ENCODE measurements around the gene CUL9.

CUL9 gene

GRCh38 chr6:43253401-43253800 is 71.4 kb downstream of the CUL9 start:
- Histone ChIP-seq H3K9me3 (ENCODE audit: low read length) (no peaks in the 10 kb centered on the region), H3K27ac (ENCODE audit: low read depth, low read length, poor library complexity, severe bottlenecking) (no peak overlapping the region), H3K36me3 (ENCODE audit: insufficient read depth, low read length) (no peaks in the 10 kb centered on the region), H2AFZ (ENCODE audit: low read length) (no peak overlapping the region), H3K79me2 (ENCODE audit: insufficient read depth, low read length) (no peaks in the 10 kb centered on the region), H3K27me3 (ENCODE audit: insufficient read depth, low read length) (peaks cover 10% of the 10 kb centered on the region; the same call in 1 of the 2 replicates), H3K4me2 (ENCODE audit: low read length) (no peak overlapping the region), H3K4me1 (ENCODE audit: insufficient read depth, low read length, severe bottlenecking) (no peaks in the 10 kb centered on the region), H4K20me1 (ENCODE audit: insufficient read depth, low read length) (no peaks in the 10 kb centered on the region), H3K9ac (ENCODE audit: low read length) (no peak overlapping the region), H3K4me3 (ENCODE audit: low read depth, low read length, poor library complexity, severe bottlenecking) (no peak overlapping the region), H3F3A (ENCODE audit: insufficient read depth, low read length) (no peaks in the 10 kb centered on the region), H3K9me2 (ENCODE audit: low read depth, low read length) (no peaks in the 10 kb centered on the region)
- no peak for TF ChIP-seq CTCF (IDR thresholded peaks at IDR 0.05; ENCODE audit: low read length)
- TF ChIP-seq EZH2 (IDR thresholded peaks at IDR 0.05; ENCODE audit: borderline replicate concordance, low read length), result no peak

- Histone ChIP-seq H3K9me3 (ENCODE audit: low read length) (no peaks in the 10 kb centered on the region), H4K20me1 (ENCODE audit: insufficient read depth, low read length) (no peaks in the 10 kb centered on the region), H3K4me1 (ENCODE audit: insufficient read depth, low read length, severe bottlenecking) (no peaks in the 10 kb centered on the region), H3K4me3 (ENCODE audit: low read depth, low read length, poor library complexity, severe bottlenecking) (no peak overlapping the region), H3K9ac (ENCODE audit: low read length) (no peak overlapping the region), H2AFZ (ENCODE audit: low read length) (no peak overlapping the region), H3K9me2 (ENCODE audit: low read depth, low read length) (no peaks in the 10 kb centered on the region), H3K36me3 (ENCODE audit: insufficient read depth, low read length) (no peaks in the 10 kb centered on the region), H3F3A (ENCODE audit: insufficient read depth, low read length) (no peaks in the 10 kb centered on the region), H3K27me3 (ENCODE audit: insufficient read depth, low read length) (peaks cover 10% of the 10 kb centered on the region; the same call in 1 of the 2 replicates), H3K4me2 (ENCODE audit: low read length) (no peak overlapping the region), H3K79me2 (ENCODE audit: insufficient read depth, low read length) (no peaks in the 10 kb centered on the region), H3K27ac (ENCODE audit: low read depth, low read length, poor library complexity, severe bottlenecking) (no peak overlapping the region)
- TF ChIP-seq CTCF (IDR thresholded peaks at IDR 0.05; ENCODE audit: low read length) (no peak), EZH2 (IDR thresholded peaks at IDR 0.05; ENCODE audit: borderline replicate concordance, low read length) (no peak)
Measured at GRCh38 chr6:43254138-43254817, 72.3 kb downstream of the CUL9 start.

GRCh38 chr6:43254846-43255245 is 72.8 kb downstream of the CUL9 start:
- H4K20me1 ChIP-seq (ENCODE audit: insufficient read depth, low read length), result no peaks in the 10 kb centered on the region
- H3K9me2 ChIP-seq (ENCODE audit: low read depth, low read length), result no peaks in the 10 kb centered on the region
- no peak overlapping the region for H3K4me3 ChIP-seq (ENCODE audit: low read depth, low read length, poor library complexity, severe bottlenecking)
- H3K9ac ChIP-seq (ENCODE audit: low read length), result no peak overlapping the region
- H3K4me2 ChIP-seq (ENCODE audit: low read length), result no peak overlapping the region
- no peaks in the 10 kb centered on the region for H3K79me2 ChIP-seq (ENCODE audit: insufficient read depth, low read length)
- no peak overlapping the region for H3K27ac ChIP-seq (ENCODE audit: low read depth, low read length, poor library complexity, severe bottlenecking)
- no peaks in the 10 kb centered on the region for H3K36me3 ChIP-seq (ENCODE audit: insufficient read depth, low read length)
- H3K4me1 ChIP-seq (ENCODE audit: insufficient read depth, low read length, severe bottlenecking), result no peaks in the 10 kb centered on the region
- no peaks in the 10 kb centered on the region for H3K9me3 ChIP-seq (ENCODE audit: low read length)
- H3K27me3 ChIP-seq (ENCODE audit: insufficient read depth, low read length), result peaks cover 10% of the 10 kb centered on the region; the same call in 1 of the 2 replicates
- H3F3A ChIP-seq (ENCODE audit: insufficient read depth, low read length), result no peaks in the 10 kb centered on the region
- TF ChIP-seq CTCF (IDR thresholded peaks at IDR 0.05; ENCODE audit: low read length), result no peak
- TF ChIP-seq EZH2 (IDR thresholded peaks at IDR 0.05; ENCODE audit: borderline replicate concordance, low read length), result no peak
- no peak overlapping the region for H2AFZ ChIP-seq (ENCODE audit: low read length)
